ENCODE measurements around the gene CENPB.

DNA sequence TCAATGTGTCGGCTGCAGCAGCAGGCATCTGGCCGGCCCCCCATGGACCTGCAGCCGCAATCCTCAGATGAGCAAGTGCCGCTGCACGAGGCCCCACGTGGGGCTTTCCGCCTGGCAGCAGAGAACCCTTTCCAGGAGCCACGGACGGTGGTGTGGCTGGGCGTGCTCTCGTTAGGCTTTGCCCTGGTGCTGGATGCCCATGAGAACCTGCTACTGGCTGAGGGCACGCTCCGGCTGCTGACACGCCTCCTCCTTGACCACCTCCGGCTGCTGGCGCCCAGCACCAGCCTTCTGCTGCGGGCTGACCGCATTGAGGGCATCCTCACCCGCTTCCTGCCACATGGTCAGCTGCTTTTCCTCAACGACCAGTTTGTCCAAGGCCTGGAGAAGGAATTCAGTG is 37.3 kb upstream of the CENPB start:
- TF ChIP-seq POLR2A (IDR thresholded peaks at IDR 0.05; ENCODE audit: low read length) (no peak), GATA1 (IDR thresholded peaks at IDR 0.05; ENCODE audit: low read depth, low read length) (no peak)

Data from erythroblast (primary cell).